ENCODE data around the gene ANAPC5.

- TF ChIP-seq POLR2A (IDR thresholded peaks at IDR 0.05) (no peak), CTCF (IDR thresholded peaks at IDR 0.05) (no peak)
Measured at GRCh38 chr12:121330692-121331091, 21.5 kb downstream of the ANAPC5 start.

Measured in esophagus squamous epithelium (tissue), 4 donors.